OCI-LY3 (cell line): ENCODE measurements around the gene LRRC31.

Source experiments
- H2AFZ ChIP-seq: fragments of 200-600, 300-600 bp; shearing (Covaris generic); 2 replicates; pipeline ENCODE4 v1.6.0; 2014; ENCODE audit warnings: antibody characterized with exemption, low read depth, low read length
- H3K27ac ChIP-seq: fragments of 200-600, 300-600 bp; sonication (generic); 2 replicates; pipeline ENCODE4 v1.5.1; 2014; ENCODE audit warnings: mild to moderate bottlenecking, low read length, moderate library complexity, mixed read lengths
- H3K27me3 ChIP-seq: fragments of 200-600, 300-600 bp; sonication (generic); 2 replicates; pipeline ENCODE4 v1.6.1; 2014; ENCODE audit warnings: low read depth, low read length, mixed read lengths
- H3K36me3 ChIP-seq: fragments of 200-600, 300-600 bp; sonication (generic); replicated peaks from 2 replicates; pipeline ENCODE3; 2014; ENCODE audit warnings: low read depth, low read length, mixed read lengths
- H3K4me1 ChIP-seq: fragments of 300-600, 200-600 bp; sonication (generic); 2 replicates; pipeline ENCODE4 v1.6.1; 2014; ENCODE audit warnings: low read length, mixed read lengths
- H3K4me2 ChIP-seq: fragments of 200-600, 300-600 bp; sonication (generic); 2 replicates; pipeline ENCODE4 v1.6.1; 2014; ENCODE audit warnings: low read length, mixed read lengths
- H3K4me3 ChIP-seq: fragments of 300-600, 200-600 bp; sonication (generic); 2 replicates; pipeline ENCODE4 v1.5.1; 2014; ENCODE audit warnings: antibody characterized with exemption, mild to moderate bottlenecking, low read length, moderate library complexity
- H3K79me2 ChIP-seq: fragments of 300-600, 200-600 bp; shearing (Covaris generic); 2 replicates; pipeline ENCODE4 v1.6.1; 2014; ENCODE audit warnings: mild to moderate bottlenecking, low read length, mixed read lengths
- H3K9ac ChIP-seq: fragments of 300-600, 200-600 bp; shearing (Covaris generic); 2 replicates; pipeline ENCODE4 v1.6.0; 2014; ENCODE audit warnings: mild to moderate bottlenecking, low read length, moderate library complexity
- H3K9me3 ChIP-seq: fragments of 200-600, 300-600 bp; shearing (Covaris generic); 2 replicates; pipeline ENCODE4 v1.6.1; 2014; ENCODE audit warnings: low read length, mixed read lengths; ENCODE audit not compliant: insufficient read depth
- H4K20me1 ChIP-seq: fragments of 200-600, 300-600 bp; sonication (generic); 2 replicates; pipeline ENCODE4 v1.6.1; 2016; ENCODE audit warnings: low read length, mixed read lengths; ENCODE audit not compliant: insufficient read depth
- CTCF ChIP-seq: fragments of 200-600, 300-600 bp; sonication (generic); IDR thresholded peaks from 2 replicates; pipeline ENCODE4 v1.5.1; 2014; ENCODE audit warnings: antibody characterized with exemption, low read length, low read depth
- EZH2phosphoT487 ChIP-seq: fragments of 200-600 bp; shearing (Covaris generic); IDR thresholded peaks from 2 replicates; pipeline ENCODE4 v1.6.1; 2018; ENCODE audit warnings: antibody characterized with exemption, mixed run types, low read depth

Gene LRRC31

GRCh38 chr3:169855514-169855913 lies 14.2 kb downstream of the LRRC31 start:
- no peak overlapping the region for H3K9ac ChIP-seq
- no peaks in the 10 kb centered on the region for H3K4me1 ChIP-seq

GRCh38 chr3:169850618-169851017 lies 19.1 kb downstream of the LRRC31 start:
- H3K4me2 ChIP-seq: no peak overlapping the region
- no peak overlapping the region for H3K27ac ChIP-seq
- H3K4me1 ChIP-seq: peaks cover 24% of the 10 kb centered on the region
- no peaks in the 10 kb centered on the region for H3K9me3 ChIP-seq
- H3K9ac ChIP-seq: no peak overlapping the region
- H3K79me2 ChIP-seq: no peaks in the 10 kb centered on the region
- H3K36me3 ChIP-seq: no peaks in the 10 kb centered on the region
- no peak overlapping the region for H3K4me3 ChIP-seq
- no peak overlapping the region for H2AFZ ChIP-seq
- H3K27me3 ChIP-seq: peaks cover 74% of the 10 kb centered on the region
- H4K20me1 ChIP-seq: no peaks in the 10 kb centered on the region
- TF ChIP-seq EZH2phosphoT487: no peak
- TF ChIP-seq CTCF: no peak

More at GRCh38 chr3:169855514-169855913, 14.2 kb downstream of the LRRC31 start:
- Histone ChIP-seq H3K9me3 (no peaks in the 10 kb centered on the region), H3K4me3 (no peak overlapping the region), H4K20me1 (no peaks in the 10 kb centered on the region), H3K27ac (no peak overlapping the region), H2AFZ (no peak overlapping the region), H3K79me2 (no peaks in the 10 kb centered on the region), H3K36me3 (no peaks in the 10 kb centered on the region), H3K27me3 (peaks cover 67% of the 10 kb centered on the region), H3K4me2 (no peak overlapping the region)
- TF ChIP-seq EZH2phosphoT487 (no peak), CTCF (no peak)

- H2AFZ ChIP-seq: no peak overlapping the region
- no peaks in the 10 kb centered on the region for H3K79me2 ChIP-seq
- TF ChIP-seq EZH2phosphoT487 (no peak), CTCF (no peak)
- H4K20me1 ChIP-seq: no peaks in the 10 kb centered on the region
- H3K27me3 ChIP-seq: peaks cover 62% of the 10 kb centered on the region
- peaks cover 24% of the 10 kb centered on the region for H3K4me1 ChIP-seq
- H3K4me2 ChIP-seq: no peak overlapping the region
- H3K36me3 ChIP-seq: no peaks in the 10 kb centered on the region
- no peak overlapping the region for H3K4me3 ChIP-seq
- no peaks in the 10 kb centered on the region for H3K9me3 ChIP-seq
- no peak overlapping the region for H3K27ac ChIP-seq
- no peak overlapping the region for H3K9ac ChIP-seq
Observed at GRCh38 chr3:169848741-169849140, 21.0 kb downstream of the LRRC31 start.

- Histone ChIP-seq H3K4me1 (peaks cover 24% of the 10 kb centered on the region), H2AFZ (no peak overlapping the region), H4K20me1 (no peaks in the 10 kb centered on the region), H3K27ac (no peak overlapping the region), H3K27me3 (peaks cover 68% of the 10 kb centered on the region), H3K4me3 (no peak overlapping the region), H3K9ac (no peak overlapping the region), H3K4me2 (peak overlapping the region; percentile 94), H3K79me2 (no peaks in the 10 kb centered on the region), H3K9me3 (no peaks in the 10 kb centered on the region), H3K36me3 (no peaks in the 10 kb centered on the region)
- no peak for TF ChIP-seq EZH2phosphoT487
- TF ChIP-seq CTCF: no peak
Observed at GRCh38 chr3:169847896-169848295, 21.8 kb downstream of the LRRC31 start.
